ENCODE measurements around the gene SPSB3. TPM values are rescaled to one million over a fixed set of nuclear protein-coding genes. Genes with fewer than 3 reads are reported as not detected.

SPSB3 gene
- total and polyA plus RNA-seq, 2 of the 13 experiments (the other 11 are each of a cell fraction or from before 2014, with no cell fraction given): 13.2 to 21.9 TPM

- TF ChIP-seq DNMT1 (CRISPR knock-in tag; IDR thresholded peaks at IDR 0.05) (no peak), MATR3 (CRISPR knock-in tag; IDR thresholded peaks at IDR 0.05) (no peak), NR3C1 (CRISPR knock-in tag; IDR thresholded peaks at IDR 0.05) (no peak), ATRX (CRISPR knock-in tag; IDR thresholded peaks at IDR 0.05; ENCODE audit: borderline replicate concordance) (no peak), HOXA9 (CRISPR knock-in tag; IDR thresholded peaks at IDR 0.05; ENCODE audit: borderline replicate concordance) (no peak), RNF2 (conservative IDR thresholded peaks at IDR 0.05; ENCODE audit: low read depth) (0 out of 2 replicates have a peak, but pooled peaks have one; percentile 34), ZBTB39 (CRISPR knock-in tag; IDR thresholded peaks at IDR 0.05) (no peak), ARID2 (CRISPR knock-in tag; IDR thresholded peaks at IDR 0.05; ENCODE audit: borderline replicate concordance) (no peak), ZNF83 (CRISPR knock-in tag; IDR thresholded peaks at IDR 0.05; ENCODE audit: borderline replicate concordance) (no peak), HNF1B (CRISPR knock-in tag; IDR thresholded peaks at IDR 0.05) (0 out of 2 replicates have a peak, but pooled peaks have one; percentile 21), CHCHD3 (CRISPR knock-in tag; IDR thresholded peaks at IDR 0.05) (no peak), MAX (IDR thresholded peaks at IDR 0.05) (0 out of 2 replicates have a peak, but pooled peaks have one; percentile 9), POLR2G (IDR thresholded peaks at IDR 0.05; ENCODE audit: low read depth, low read length) (peak; percentile 25; the same call in 1 of the 2 replicates), ZNF598 (CRISPR knock-in tag; IDR thresholded peaks at IDR 0.05; ENCODE audit: borderline replicate concordance) (peak; percentile 28; the same call in 1 of the 2 replicates), ATF7 (IDR thresholded peaks at IDR 0.05) (no peak), ATF7 (CRISPR knock-in tag; IDR thresholded peaks at IDR 0.05) (no peak), ZNF501 (CRISPR knock-in tag; IDR thresholded peaks at IDR 0.05) (no peak), ELF1 (CRISPR knock-in tag; IDR thresholded peaks at IDR 0.05) (no peak), ZNF563 (CRISPR knock-in tag; IDR thresholded peaks at IDR 0.05) (peak; percentile 8; the same call in 1 of the 2 replicates), NR0B2 (CRISPR knock-in tag; IDR thresholded peaks at IDR 0.05) (no peak), PHF20 (CRISPR knock-in tag; IDR thresholded peaks at IDR 0.05) (no peak), ZKSCAN8 (CRISPR knock-in tag; IDR thresholded peaks at IDR 0.05; ENCODE audit: borderline replicate concordance) (no peak), ZNF337 (CRISPR knock-in tag; IDR thresholded peaks at IDR 0.05; ENCODE audit: borderline replicate concordance, low read depth) (no peak), ZNF274 (CRISPR knock-in tag; IDR thresholded peaks at IDR 0.05) (no peak), ZBTB33 (CRISPR knock-in tag; IDR thresholded peaks at IDR 0.05) (no peak)
These were observed 10.5 kb downstream of the SPSB3 start (continued) for GRCh38 chr16:1771864-1772361.

Data from HepG2 (cell line).